BJ (cell line): ENCODE data around the gene HMGCL. TPM values are rescaled to one million over a fixed set of nuclear protein-coding genes. Genes with fewer than 3 reads are reported as not detected.
"Not testable (repeated sequence)": the region's sequence is repeated elsewhere in the genome, so short reads cannot be mapped to it uniquely, and the experiment has no call there.

Experiments used
- CTCF ChIA-PET: fragments of 350-600 bp; formaldehyde crosslinking; extraction: SDS; loops from one replicate; lab custom pipeline; 2021; ENCODE audit warnings: antibody characterized with exemption, inconsistent platforms; lab: Yijun Ruan, JAX
- POLR2A ChIA-PET: fragments of 300-600 bp; sonication (Branson Sonifier 250); formaldehyde crosslinking; extraction: SDS; loops from one replicate; lab custom pipeline; 2021; ENCODE audit warnings: antibody characterized with exemption; lab: Charles Lee
- DNase-seq: peaks from one replicate; pipeline ENCODE4 v3.0.0-alpha.2; 2011; ENCODE audit warnings: low read depth
- H3K27me3 ChIP-seq: 2 replicates; pipeline ENCODE4 v1.6.0; 2011; ENCODE audit warnings: low read length; ENCODE audit not compliant: control insufficient read depth, insufficient read depth
- H3K36me3 ChIP-seq: 2 replicates; pipeline ENCODE4 v1.5.1; 2011; ENCODE audit warnings: low read length; ENCODE audit not compliant: control insufficient read depth, insufficient read depth
- H3K4me3 ChIP-seq: 2 replicates; pipeline ENCODE4 v1.5.1; 2011; ENCODE audit warnings: low read depth, mild to moderate bottlenecking, control low read depth, low read length
- CTCF ChIP-seq: IDR thresholded peaks from 2 replicates; pipeline ENCODE4 v1.5.1; 2011; ENCODE audit warnings: low read depth, mild to moderate bottlenecking, control low read depth, inconsistent platforms, low read length, moderate library complexity; ENCODE audit not compliant: insufficient read depth
- polyA plus RNA-seq: library from polyadenylated mRNA; depleted of rRNA; stranded (reverse); fragments of >200 nt; gene quantifications from 2 replicates; pipeline ENCODE4 v1.2.3, GENCODE V29; 2011

The HMGCL gene
- polyA plus RNA-seq, 1 experiment = 41.7 TPM

GRCh38 chr1:23805025-23805424 is 20.2 kb downstream of the HMGCL start:
- no peak for TF ChIP-seq CTCF
- no peak for DNase-seq
- H3K27me3 ChIP-seq = no peaks in the 10 kb centered on the region
- no peak overlapping the region for H3K4me3 ChIP-seq
- H3K36me3 ChIP-seq = peaks cover 6% of the 10 kb centered on the region
- ChIA-PET CTCF (interaction anchor here (0.9 to 1.2 kb wide), 2 partner anchors 33 to 112 kb away, joined by 3 read pairs; no protein-coding TSS in a partner anchor), POLR2A (no interaction called here)

GRCh38 chr1:23804183-23804835 is 20.9 kb downstream of the HMGCL start:
- TF ChIP-seq CTCF = peak; percentile 28; the same call in 1 of the 2 replicates
- DNase-seq = no peak
- H3K36me3 ChIP-seq = peaks cover 6% of the 10 kb centered on the region
- ChIA-PET POLR2A (no interaction called here), CTCF (interaction anchor here (1.2 kb wide), 1 partner anchor 112 kb away, joined by 3 read pairs; no protein-coding TSS in a partner anchor)
- H3K4me3 ChIP-seq = no peak overlapping the region
- H3K27me3 ChIP-seq = no peaks in the 10 kb centered on the region

- no peak for TF ChIP-seq CTCF
- CTCF ChIA-PET = no interaction called here
- peaks cover 6% of the 10 kb centered on the region for H3K36me3 ChIP-seq
- H3K27me3 ChIP-seq = no peaks in the 10 kb centered on the region
- DNase-seq = no peak
- H3K4me3 ChIP-seq = no peak overlapping the region
- POLR2A ChIA-PET = no interaction called here
Observed at GRCh38 chr1:23803674-23804073, 21.6 kb downstream of the HMGCL start.

GRCh38 chr1:23802809-23803342 is 22.4 kb downstream of the HMGCL start:
- H3K27me3 ChIP-seq, H3K36me3 ChIP-seq, H3K4me3 ChIP-seq, DNase-seq, POLR2A ChIA-PET: not testable (repeated sequence)
- CTCF ChIA-PET = interaction anchor here (0.6 to 4.6 kb wide), 4 partner anchors 8 to 66 kb away, joined by 3 to 38 read pairs (median 5); partner anchors contain the start of gene FUCA1

- H3K4me3 ChIP-seq = no peak overlapping the region
- CTCF ChIA-PET = interaction anchor here (1.2 to 4.6 kb wide), 5 partner anchors 9 to 115 kb away, joined by 3 to 38 read pairs (median 6); partner anchors contain the start of gene FUCA1
- POLR2A ChIA-PET = no interaction called here
- no peak for TF ChIP-seq CTCF
- no peak for DNase-seq
- no peaks in the 10 kb centered on the region for H3K27me3 ChIP-seq
- peaks cover 3% of the 10 kb centered on the region for H3K36me3 ChIP-seq
Observed at GRCh38 chr1:23801876-23802275, 23.4 kb downstream of the HMGCL start.
